HT-29 (cell line): ENCODE results near the gene TOMM40. TPM values are rescaled to one million over a fixed set of nuclear protein-coding genes. Genes with fewer than 3 reads are reported as not detected.
A peak's percentile ranks its signal among the peaks of the same experiment; 100 is the strongest.
"Not testable (repeated sequence)": the region's sequence is repeated elsewhere in the genome, so short reads cannot be mapped to it uniquely, and the experiment has no call there.

ENCODE experiments used
- DNase-seq: peaks from one replicate; pipeline ENCODE4 v3.0.0-alpha.2; 2015; ENCODE audit warnings: low spot score
- total RNA-seq: library from RNA; depleted of rRNA; stranded (reverse); fragments of >200 nt; shearing (Covaris generic); gene quantifications from 2 replicates; pipeline ENCODE4 v1.2.3, GENCODE V29; 2014

The TOMM40 gene
- total RNA-seq, 1 experiment from 2014 or later: 467 TPM

DNA sequence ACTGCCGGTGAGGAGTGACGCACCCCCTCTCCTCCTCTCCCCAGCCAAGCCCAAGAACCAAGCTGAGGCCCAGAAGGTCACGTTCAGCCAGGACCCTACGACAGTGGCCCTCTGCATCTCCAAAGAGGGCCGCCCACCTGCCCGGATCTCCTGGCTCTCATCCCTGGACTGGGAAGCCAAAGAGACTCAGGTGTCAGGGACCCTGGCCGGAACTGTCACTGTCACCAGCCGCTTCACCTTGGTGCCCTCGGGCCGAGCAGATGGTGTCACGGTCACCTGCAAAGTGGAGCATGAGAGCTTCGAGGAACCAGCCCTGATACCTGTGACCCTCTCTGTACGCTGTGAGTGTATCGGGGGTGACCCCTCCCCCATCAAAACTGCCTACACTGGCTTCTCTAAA is 19.2 kb upstream of the TOMM40 start:
- no peak for DNase-seq

- DNase-seq: no peak
Observed at GRCh38 chr19:44872661-44873060, 18.4 kb upstream of the TOMM40 start.

GRCh38 chr19:44874317-44874716 is 16.7 kb upstream of the TOMM40 start:
- DNase-seq: no peak

DNA sequence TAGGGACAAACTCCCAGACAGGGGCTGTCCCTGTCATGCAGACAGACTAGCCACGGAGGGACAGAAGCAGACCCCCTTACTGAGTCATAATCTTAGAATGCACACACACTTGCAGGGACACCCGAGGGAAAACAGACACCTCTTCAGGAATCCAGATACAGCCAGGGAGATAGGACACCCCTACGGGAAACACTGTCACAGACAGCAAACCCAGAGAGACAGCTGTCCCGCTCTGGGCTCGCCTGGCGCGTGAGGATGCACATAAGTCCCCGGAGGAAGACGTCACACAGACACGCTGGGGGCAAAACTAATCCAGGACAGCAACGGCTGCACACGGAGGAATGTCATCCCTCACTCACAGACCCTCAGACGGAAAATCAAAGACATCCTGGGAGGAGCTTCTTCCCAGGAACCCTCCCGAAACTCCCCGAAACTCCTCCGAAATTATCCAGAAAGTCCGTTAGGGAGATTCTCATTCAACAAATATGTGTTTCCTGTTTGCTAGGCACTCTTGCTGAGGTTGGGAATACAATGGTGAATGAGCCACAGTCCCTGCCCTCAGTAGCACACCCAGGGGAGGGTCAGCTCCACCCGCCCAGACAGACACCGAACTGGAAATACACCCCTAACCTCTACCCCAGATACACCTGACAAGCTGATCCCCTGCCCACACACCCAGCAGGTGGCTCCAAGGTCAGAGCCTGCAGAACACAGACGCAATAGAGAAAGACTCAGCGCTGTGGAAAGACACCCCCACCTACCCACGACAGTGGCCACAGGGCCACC is 15.2 kb upstream of the TOMM40 start:
- peak; percentile 96 for DNase-seq

DNA sequence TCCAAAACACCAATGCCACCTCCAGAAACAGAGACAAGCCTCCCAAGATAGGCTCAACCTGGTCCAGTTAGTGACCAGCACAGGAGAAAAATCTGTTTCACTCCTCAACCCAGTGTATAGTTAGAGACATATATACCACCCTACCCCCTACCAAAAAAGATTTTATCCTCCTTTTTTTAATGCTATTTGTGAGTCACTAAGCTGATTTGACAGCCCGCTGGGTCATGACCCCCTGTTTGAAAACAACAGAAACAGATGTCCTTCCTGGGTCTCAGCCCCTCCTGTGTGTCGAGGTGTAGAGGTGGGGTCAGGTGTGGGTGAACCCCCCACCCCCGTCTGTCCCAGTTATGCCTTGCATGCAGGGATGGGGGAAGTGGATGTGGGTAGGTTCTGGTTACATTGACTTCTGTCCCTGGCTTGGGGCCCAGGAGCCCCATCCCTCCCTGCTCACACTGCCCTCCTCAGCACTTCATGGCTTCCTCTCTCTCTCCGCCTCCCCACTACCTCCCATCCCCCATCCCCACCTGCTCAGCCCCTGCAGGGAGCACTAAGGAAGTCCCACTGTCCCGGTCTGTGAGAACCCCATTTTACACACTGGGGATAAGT is 14.0 kb upstream of the TOMM40 start:
- no peak for DNase-seq

- peak; percentile 45 for DNase-seq
Observed at GRCh38 chr19:44878120-44878865, 12.8 kb upstream of the TOMM40 start.

DNA sequence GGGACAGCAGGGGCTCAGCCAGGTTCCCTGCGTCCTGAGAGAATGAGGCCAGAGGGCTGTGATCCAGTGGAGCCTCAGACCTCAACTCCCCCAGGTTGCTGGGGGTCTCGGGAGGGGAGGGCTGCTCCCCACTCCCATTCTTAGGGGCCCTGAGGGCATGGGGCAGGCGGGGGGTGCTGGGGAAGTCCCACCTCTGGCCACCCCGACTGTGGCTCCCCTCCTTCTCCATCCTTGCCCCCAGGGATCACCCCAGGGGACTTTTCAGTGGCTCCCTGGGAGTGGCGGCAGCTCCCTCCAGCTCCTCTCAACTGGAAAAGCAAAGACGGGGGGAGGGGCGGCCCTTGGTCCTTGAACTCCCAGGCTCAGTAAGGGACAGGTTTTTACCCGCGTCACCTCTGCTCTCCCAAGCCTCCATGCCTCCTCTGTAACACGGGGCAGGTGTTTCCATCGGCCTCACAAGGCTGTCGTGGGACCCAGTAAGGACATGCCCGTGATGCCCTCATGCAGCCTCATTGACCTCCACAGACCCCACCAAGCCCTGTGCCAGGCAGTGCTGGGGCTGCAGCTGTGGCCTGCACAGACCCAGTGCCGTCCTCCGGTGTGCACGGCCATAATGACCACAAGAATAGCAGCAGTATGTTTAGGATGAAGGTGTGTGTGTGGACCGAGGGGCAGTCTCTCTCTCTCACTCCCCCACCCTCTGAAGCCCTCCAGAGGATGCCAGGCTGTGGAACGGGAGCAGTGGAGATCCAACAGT is 11.6 kb upstream of the TOMM40 start:
- DNase-seq: no peak

DNA sequence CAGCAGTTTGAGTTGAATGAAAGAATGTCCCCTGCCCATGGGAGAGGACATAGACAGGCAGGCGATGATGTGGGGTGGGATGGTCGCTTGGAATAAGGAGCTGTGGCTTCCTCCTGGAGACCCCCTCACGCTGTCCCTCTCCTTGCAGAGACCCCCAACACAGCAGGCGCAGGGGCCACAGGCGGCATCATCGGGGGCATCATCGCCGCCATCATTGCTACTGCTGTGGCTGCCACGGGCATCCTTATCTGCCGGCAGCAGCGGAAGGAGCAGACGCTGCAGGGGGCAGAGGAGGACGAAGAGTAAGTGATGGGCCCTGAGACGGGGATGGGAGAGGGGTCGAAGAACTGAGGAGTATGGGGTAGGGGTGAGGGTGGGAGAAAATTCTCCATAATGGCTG is 9.0 kb upstream of the TOMM40 start:
- no peak for DNase-seq

DNA sequence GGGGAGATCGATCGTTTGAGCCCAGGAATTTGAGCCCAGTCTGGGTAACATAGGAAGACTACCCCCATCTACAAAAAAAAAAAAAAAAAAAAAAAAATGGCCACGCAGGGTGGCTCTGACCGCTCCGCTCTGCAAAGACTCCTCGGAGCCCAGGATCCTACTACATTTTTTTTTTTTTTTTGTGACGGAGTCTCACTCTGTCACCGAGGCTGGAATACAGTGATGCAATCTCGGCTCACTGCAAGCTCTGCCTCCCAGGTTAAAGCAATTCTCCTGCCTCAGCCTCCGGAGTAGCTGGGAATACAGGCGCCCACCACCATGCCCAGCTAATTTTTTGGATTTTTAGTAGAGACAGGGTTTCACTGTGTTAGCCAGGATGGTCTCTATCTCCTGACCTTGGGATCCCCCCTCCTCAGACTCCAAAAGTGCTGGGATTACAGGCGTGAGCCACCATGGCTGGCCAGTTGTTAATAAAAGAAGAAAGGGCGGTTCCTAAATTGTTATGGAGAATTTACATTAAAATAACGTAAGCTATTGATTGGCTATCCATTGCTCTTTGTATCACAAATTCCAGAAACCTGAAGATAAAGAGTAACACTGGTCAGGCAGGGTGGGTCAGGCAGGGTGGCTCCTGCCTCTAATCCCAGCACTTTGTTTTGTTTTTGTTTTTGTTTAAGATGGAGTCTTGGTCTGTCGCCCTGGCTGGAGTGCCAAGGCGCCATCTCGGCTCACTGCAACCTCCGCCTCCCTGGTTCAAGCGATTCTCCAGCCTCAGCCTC is 8.2 kb upstream of the TOMM40 start:
- not testable (repeated sequence) for DNase-seq

DNA sequence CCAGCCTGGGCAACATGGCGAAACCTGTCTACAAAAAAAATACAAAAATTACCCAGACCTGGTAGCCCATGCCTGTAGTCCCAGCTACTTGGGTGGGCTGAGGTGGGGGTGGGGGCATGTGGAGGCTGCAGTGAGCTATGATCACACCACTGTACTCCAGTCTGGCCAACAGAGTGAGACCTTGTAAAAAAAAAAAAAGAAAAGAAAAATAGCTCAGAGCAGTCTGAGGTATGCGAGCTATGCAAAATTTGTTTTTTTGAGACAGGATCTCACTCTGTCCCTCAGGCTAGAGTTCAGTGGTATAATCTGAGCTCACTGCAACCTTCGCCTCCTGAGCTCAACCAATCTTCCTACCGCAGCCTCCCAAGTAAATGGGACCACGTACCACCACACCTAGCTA is 7.1 kb upstream of the TOMM40 start:
- DNase-seq: no peak

DNA sequence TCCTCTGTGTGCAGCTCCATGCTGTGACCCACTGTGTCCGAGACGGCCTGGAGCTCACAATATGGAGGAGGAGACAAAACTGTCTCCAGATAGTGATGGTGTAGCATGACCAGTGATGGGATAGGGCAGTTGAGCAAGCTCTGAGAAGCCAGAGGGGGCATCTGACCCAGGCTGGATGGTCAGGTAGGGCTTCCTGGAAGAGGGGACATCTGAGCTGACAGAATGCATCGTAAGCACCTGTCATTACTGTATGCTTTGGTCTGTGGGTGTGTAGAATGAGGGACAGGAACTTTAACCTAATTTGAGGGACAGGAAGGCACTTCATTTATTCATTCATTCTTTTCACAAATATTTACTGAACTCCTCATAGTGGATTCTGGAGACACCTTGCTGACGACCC is 6.5 kb upstream of the TOMM40 start:
- DNase-seq: no peak

- no peak for DNase-seq
Observed at GRCh38 chr19:44886141-44886540, 4.9 kb upstream of the TOMM40 start.

- no peak for DNase-seq
Observed at GRCh38 chr19:44887648-44888047, 3.4 kb upstream of the TOMM40 start.

DNA sequence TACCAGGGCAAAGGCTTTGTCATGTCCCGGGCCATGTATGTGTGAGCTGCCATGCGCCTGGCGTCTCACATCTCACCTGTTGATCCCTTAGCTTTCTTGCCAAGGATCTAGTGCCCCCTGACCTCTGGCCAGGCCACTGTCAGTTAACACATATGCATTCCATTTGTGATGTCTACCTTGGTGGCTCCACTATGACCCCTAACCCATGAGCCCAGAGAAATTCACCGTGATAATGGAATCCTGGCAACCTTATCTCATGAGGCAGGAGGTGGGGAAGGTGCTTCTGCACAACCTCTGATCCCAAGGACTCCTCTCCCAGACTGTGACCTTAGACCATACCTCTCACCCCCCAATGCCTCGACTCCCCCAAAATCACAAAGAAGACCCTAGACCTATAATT is 2.7 kb upstream of the TOMM40 start:
- not testable (repeated sequence) for DNase-seq

- no peak for DNase-seq
Observed at GRCh38 chr19:44889830-44890365, 1.2 kb upstream of the TOMM40 start.

GRCh38 chr19:44890366-44891015 is 563 bp upstream of the TOMM40 start:
- DNase-seq: peak; percentile 100

DNA sequence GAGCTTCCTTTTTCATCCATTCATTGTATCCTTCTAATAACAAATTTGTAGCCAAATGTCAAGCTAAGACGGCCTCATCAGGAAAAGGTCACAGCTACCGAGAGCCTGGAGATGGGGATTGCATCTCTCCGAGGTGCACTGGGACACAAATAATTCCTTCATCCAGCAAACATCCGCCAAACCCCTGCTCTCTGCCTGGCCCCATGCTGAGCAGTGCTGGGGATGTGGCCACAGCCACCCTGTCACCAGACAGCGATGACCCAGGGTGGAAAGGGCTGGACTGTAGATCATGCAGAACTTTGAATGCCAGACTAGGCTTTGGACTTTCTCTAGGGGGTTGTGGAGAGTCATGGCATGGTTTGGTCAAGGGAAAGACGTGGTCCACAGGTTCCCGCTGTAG is 1.9 kb downstream of the TOMM40 start:
- no peak for DNase-seq

DNA sequence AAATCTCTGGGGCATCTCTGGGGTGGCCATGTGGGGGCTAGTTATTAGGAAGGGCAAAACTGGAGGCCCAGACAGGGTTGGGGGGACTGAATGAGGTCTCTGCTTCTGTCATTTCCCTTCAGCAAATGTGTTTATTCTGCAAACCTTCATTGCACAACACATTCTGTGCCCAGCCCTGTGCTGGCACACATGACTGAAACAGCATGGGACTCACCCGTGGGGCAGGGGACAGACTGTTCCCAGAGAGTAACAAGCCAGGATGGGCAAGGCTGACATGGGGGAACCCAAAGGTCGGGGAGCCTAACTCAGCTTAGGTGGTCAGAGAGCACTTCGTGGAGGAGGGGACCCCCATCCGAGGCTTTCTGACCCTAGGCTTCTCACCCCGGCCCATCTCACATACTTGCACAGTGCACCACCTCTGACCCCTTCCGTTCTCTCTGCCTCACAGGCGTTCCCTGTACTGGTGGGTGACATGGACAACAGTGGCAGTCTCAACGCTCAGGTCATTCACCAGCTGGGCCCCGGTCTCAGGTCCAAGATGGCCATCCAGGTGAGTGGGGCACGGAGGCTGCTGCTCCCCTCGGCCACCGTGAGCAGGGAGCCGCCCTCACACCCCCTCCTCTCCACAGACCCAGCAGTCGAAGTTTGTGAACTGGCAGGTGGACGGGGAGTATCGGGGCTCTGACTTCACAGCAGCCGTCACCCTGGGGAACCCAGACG is 2.4 kb downstream of the TOMM40 start:
- DNase-seq: no peak

GRCh38 chr19:44894052-44894400 is 3.0 kb downstream of the TOMM40 start:
- DNase-seq: no peak

DNA sequence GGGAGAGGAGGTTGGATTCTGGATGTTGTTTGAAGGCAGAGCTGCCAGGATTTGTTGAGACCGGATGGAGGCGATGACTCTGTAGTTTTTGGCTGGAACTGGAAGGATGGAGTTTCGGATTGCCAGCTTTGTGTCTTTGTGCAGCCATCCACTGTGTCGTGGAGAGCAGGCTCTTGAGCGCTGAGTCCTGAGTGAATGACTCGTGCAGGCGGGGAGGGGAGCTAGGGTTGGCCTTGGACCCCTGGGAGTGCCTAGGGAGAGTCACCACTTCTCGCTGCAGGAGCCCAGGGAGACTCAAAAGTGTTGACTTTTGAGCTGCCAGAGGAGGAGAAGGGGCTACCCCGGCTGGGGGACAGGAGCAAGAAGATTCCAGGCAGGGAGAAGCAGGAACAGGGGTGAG is 3.9 kb downstream of the TOMM40 start:
- DNase-seq: no peak
